Measurements from ENCODE around the gene POC1B.

Gene POC1B

GRCh38 chr12:89370421-89370831 lies 155.4 kb downstream of the POC1B start:
- Histone ChIP-seq H3K27ac (no peak overlapping the region), H3K9me3 (no peaks in the 10 kb centered on the region), H3K27me3 (no peaks in the 10 kb centered on the region), H3K4me3 (no peak overlapping the region), H3K4me1 (peaks cover 0 to 32% (median 19%) of the 10 kb centered on the region in 4 donors), H3K36me3 (no peaks in the 10 kb centered on the region)
- TF ChIP-seq CTCF (IDR thresholded peaks at IDR 0.05) = no peak
- intact Hi-C loops (cut with DNase I; ENCODE audit: low total_unique reads) = no loop called here
- no peak for DNase-seq

All from tibial artery (tissue), 4 donors.